ENCODE measurements around the gene ARFGEF2.

DNA sequence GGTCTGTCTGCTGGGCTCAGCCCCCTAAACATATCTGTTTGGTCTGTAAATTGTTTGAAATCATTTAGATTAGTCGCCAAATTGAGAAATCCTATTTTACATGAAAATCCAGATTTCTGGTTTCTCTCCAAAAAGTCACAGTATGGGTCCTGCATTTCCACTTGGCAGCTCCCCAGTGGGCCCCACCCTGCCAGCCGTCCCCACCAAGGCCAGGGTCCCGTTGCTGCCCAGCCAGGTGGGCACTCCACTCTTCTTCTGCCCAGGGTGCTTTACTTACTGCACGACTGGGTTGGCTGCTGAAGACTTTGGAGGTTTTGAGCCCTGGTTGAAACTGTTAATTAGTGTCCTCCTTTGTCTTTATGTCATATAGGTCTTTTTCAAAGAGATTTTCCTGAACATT, 50.4 kb downstream of the ARFGEF2 start:
- no peak for TF ChIP-seq POLR2AphosphoS5 (IDR thresholded peaks at IDR 0.05; ENCODE audit: low read depth, low read length)
- TF ChIP-seq POLR2A (IDR thresholded peaks at IDR 0.05; ENCODE audit: low read depth, low read length): no peak
